HepG2 (cell line): ENCODE measurements around the gene MATN1. TPM values are rescaled to one million over a fixed set of nuclear protein-coding genes. Genes with fewer than 3 reads are reported as not detected.

Experiments
- ATAC-seq: fragments of 200-7000 bp; cut with Tn5 transposase; 3 replicates; pipeline ENCODE4 v1.9.1; 2020; ENCODE audit warnings: mild to moderate bottlenecking, moderate library complexity
- BruUV-seq: library from RNA; stranded (reverse); fragments of 400-500 nt; replicated peaks from 2 replicates; lab custom pipeline; 2021; lab: Mats Ljungman, UMichigan
- CTCF ChIA-PET: fragments of 300-600 bp; formaldehyde crosslinking; extraction: SDS; loops from one replicate; lab custom pipeline; 2021; ENCODE audit warnings: low total read pairs, inconsistent platforms, low intra/inter-chr PET ratio; lab: Yijun Ruan, JAX
- POLR2A ChIA-PET: fragments of 350-600 bp; sonication (Branson Sonifier 250); formaldehyde crosslinking; loops from one replicate; lab custom pipeline; 2020; ENCODE audit warnings: antibody characterized with exemption, inconsistent platforms; lab: Yijun Ruan, JAX
- DNase-seq: peaks from one replicate; pipeline ENCODE4 v3.0.0-alpha.2; 2015; ENCODE audit warnings: low spot score
- FAIRE-seq: peaks from 3 replicates; lab custom pipeline; 2011; peaks lifted over from hg19 to GRCh38; lab: Jason Lieb, UNC
- H2AFZ ChIP-seq: one replicate; pipeline ENCODE4 v1.6.1; 2011; ENCODE audit warnings: low read length, inconsistent platforms
- H3K27ac ChIP-seq: fragments of 300-600 bp; 3 replicates; pipeline ENCODE4 v1.8.0; 2011; ENCODE audit warnings: mixed run types, mild to moderate bottlenecking, mixed read lengths, low read length, inconsistent platforms; ENCODE audit not compliant: insufficient read depth; ENCODE audit errors: extremely low read length
- H3K27me3 ChIP-seq, 2 experiments: fragments of 200-600 bp in 1 of 2; 2 replicates in 1 of 2; 3 replicates in 1 of 2; pipeline versions ENCODE4 v1.6.0 to v1.8.0; 2011; ENCODE audit warnings: low read length in 2 of 2, mild to moderate bottlenecking in 2 of 2, moderate library complexity in 2 of 2, inconsistent platforms in 1 of 2; ENCODE audit not compliant: insufficient read depth in 2 of 2, control insufficient read depth in 1 of 2
- H3K36me3 ChIP-seq, 2 experiments: fragments of 200-600 bp in 1 of 2; replicated peaks in 1 of 2; 2 replicates in 1 of 2; 3 replicates in 1 of 2; pipeline versions ENCODE4 v1.5.1 to v1.8.0; 2011; ENCODE audit warnings: low read length in 2 of 2, inconsistent platforms in 1 of 2; ENCODE audit not compliant: insufficient read depth in 2 of 2, control insufficient read depth in 1 of 2
- H3K4me1 ChIP-seq: 2 replicates; pipeline ENCODE4 v1.5.1; 2012; ENCODE audit warnings: low read length, inconsistent platforms; ENCODE audit not compliant: insufficient read depth
- H3K4me2 ChIP-seq: 2 replicates; pipeline ENCODE4 v1.6.0; 2011; ENCODE audit warnings: low read depth, low read length, inconsistent platforms
- H3K4me3 ChIP-seq, 3 experiments: fragments of 200-600 bp in 1 of 3; sonication (generic), shearing (Covaris generic) in 1 of 3; replicated peaks in 1 of 3; 2 replicates each; pipeline ENCODE4 v1.5.1; 2011 to 2016; ENCODE audit warnings: low read length in 3 of 3, inconsistent platforms in 2 of 3, low read depth in 2 of 3, mild to moderate bottlenecking in 2 of 3, control low read depth in 1 of 3, mixed read lengths in 1 of 3; ENCODE audit not compliant: insufficient read depth in 1 of 3
- H3K79me2 ChIP-seq: one replicate; pipeline ENCODE4 v1.6.1; 2011; ENCODE audit warnings: low read length, inconsistent platforms; ENCODE audit not compliant: insufficient read depth
- H3K9ac ChIP-seq: 2 replicates; pipeline ENCODE4 v1.6.0; 2011; ENCODE audit warnings: mild to moderate bottlenecking, low read depth, low read length, inconsistent platforms; ENCODE audit not compliant: insufficient read depth
- H3K9me3 ChIP-seq: 2 replicates; pipeline ENCODE4 v1.5.1; 2012; ENCODE audit warnings: mild to moderate bottlenecking, low read length
- H4K20me1 ChIP-seq: 2 replicates; pipeline ENCODE4 v1.6.0; 2011; ENCODE audit warnings: inconsistent platforms, mild to moderate bottlenecking, low read length, moderate library complexity; ENCODE audit not compliant: insufficient read depth
- ADNP ChIP-seq: sonication (generic); formaldehyde crosslinking; IDR thresholded peaks from 2 replicates; pipeline ENCODE4 v1.4.0; 2020; ENCODE audit warnings: missing genetic modification reagents
- FIP1L1 ChIP-seq: fragments of 200-400 bp; formaldehyde crosslinking; IDR thresholded peaks from 2 replicates; pipeline ENCODE4 v1.6.1; 2018; ENCODE audit warnings: low read depth, mild to moderate bottlenecking, low read length, moderate library complexity, borderline replicate concordance; ENCODE audit not compliant: insufficient read depth
- GLI4 ChIP-seq: sonication (generic); formaldehyde crosslinking; IDR thresholded peaks from 2 replicates; pipeline ENCODE4 v1.5.1; 2020; ENCODE audit warnings: missing genetic modification reagents, mild to moderate bottlenecking, moderate library complexity, borderline replicate concordance
- KLF6 ChIP-seq: IDR thresholded peaks from 2 replicates; pipeline ENCODE4 v1.8.0; 2016; ENCODE audit warnings: missing biosample characterization, missing genetic modification reagents
- KMT2B ChIP-seq: IDR thresholded peaks from 2 replicates; pipeline ENCODE4 v1.6.1; 2016; ENCODE audit warnings: missing genetic modification reagents, missing compliant biosample characterization
- MIXL1 ChIP-seq: IDR thresholded peaks from 2 replicates; pipeline ENCODE4 v1.6.1; 2016
- NCOA1 ChIP-seq: sonication (generic); formaldehyde crosslinking; IDR thresholded peaks from 2 replicates; pipeline ENCODE4 v1.9.0; 2021; ENCODE audit warnings: missing genetic modification reagents
- RBAK ChIP-seq: sonication (generic); formaldehyde crosslinking; IDR thresholded peaks from 2 replicates; pipeline ENCODE4 v1.5.1; 2020; ENCODE audit warnings: mild to moderate bottlenecking, missing genetic modification reagents
- ZNF263 ChIP-seq: sonication (generic); formaldehyde crosslinking; IDR thresholded peaks from 2 replicates; pipeline ENCODE4 v1.4.0; 2020; ENCODE audit warnings: missing genetic modification reagents
- ZNF350 ChIP-seq: sonication (generic); formaldehyde crosslinking; IDR thresholded peaks from 2 replicates; pipeline ENCODE4 v1.4.0; 2020; ENCODE audit warnings: mild to moderate bottlenecking, low read depth, missing genetic modification reagents, borderline replicate concordance
- WGBS: methylation state at CpG from one replicate; pipeline ENCODE4 v1.1.6; 2017; ENCODE audit warnings: low lambda C conversion rate; 5-methylcytosine and 5-hydroxymethylcytosine counted together
- in situ Hi-C: cut with HindIII; loops from 2 replicates; pipeline ENCODE4 v1.10.0; 2017; ENCODE audit warnings: low pct_unique_long_range_greater_than_20kb; ENCODE audit not compliant: extremely low pct_ligation_motif_present
- intact Hi-C: fragments of 100-400 bp; cut with micrococcal nuclease; formaldehyde crosslinking; loops from one replicate; pipeline ENCODE4 v1.10.0; 2022; ENCODE audit not compliant: unreplicated experiment
- polyA plus RNA-seq, 8 experiments: library from polyadenylated mRNA; depleted of rRNA in 3 of 8; stranded (reverse) in 7 of 8; unstranded in 1 of 8; fragments of >200 nt; fragmentation: Illumina TruSeq in 4 of 8; extraction: Trizol in 4 of 8; gene quantifications; 2 replicates each; pipeline versions ENCODE4 v1.2.1 to v1.2.3, GENCODE V29; 2011 to 2016; ENCODE audit warnings: low read depth in 4 of 8, missing spikeins in 1 of 8, mixed read lengths in 1 of 8; ENCODE audit not compliant: insufficient read depth in 1 of 8
- total RNA-seq, 5 experiments: library from RNA; depleted of rRNA; stranded (reverse); fragments of >200 nt; fragmentation: Illumina TruSeq; extraction: Trizol; gene quantifications; 2 replicates each; pipeline ENCODE4 v1.2.3, GENCODE V29; 2016; ENCODE audit warnings: low read depth in 1 of 5
- TF ChIP-seq, protein P1 (sequence below): sonication (generic); formaldehyde crosslinking; IDR thresholded peaks from 2 replicates; pipeline ENCODE4 v1.4.0; 2020; ENCODE audit warnings: missing genetic modification reagents
- TF ChIP-seq, protein P2 (sequence below), 2 experiments: sonication (generic) in 1 of 2; formaldehyde crosslinking in 1 of 2; IDR thresholded peaks; 2 replicates each; pipeline versions ENCODE4 v1.4.0 to v1.6.1; 2018 to 2020; ENCODE audit warnings: missing genetic modification reagents in 2 of 2, borderline replicate concordance in 1 of 2, low read depth in 1 of 2, mild to moderate bottlenecking in 1 of 2, missing biosample characterization in 1 of 2

Gene MATN1
- total and polyA plus RNA-seq, 2 of the 13 experiments (the other 11 are each of a cell fraction or from before 2014, with no cell fraction given) = 0.04 to 0.05 TPM

DNA sequence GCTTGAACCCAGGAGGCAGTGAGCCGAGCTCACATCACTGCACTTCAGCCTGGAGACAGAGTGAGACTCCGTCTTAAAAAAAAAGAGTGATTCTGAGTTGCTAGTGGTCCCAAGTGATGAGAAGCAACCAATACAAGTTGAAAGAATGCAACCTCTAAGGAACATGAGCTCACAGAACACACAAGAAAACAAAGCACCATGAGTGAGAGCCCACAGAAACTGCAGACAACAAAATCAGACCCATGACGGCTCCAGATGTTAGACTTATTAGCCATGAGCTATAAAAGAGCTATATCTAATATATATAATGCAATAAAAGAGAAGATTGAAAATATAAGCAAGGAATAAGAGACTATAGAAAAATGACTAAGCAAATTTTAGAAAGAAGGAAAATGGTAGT lies 50.0 kb downstream of the MATN1 start:
- FAIRE-seq = no peak
- TF ChIP-seq, protein P1, sequence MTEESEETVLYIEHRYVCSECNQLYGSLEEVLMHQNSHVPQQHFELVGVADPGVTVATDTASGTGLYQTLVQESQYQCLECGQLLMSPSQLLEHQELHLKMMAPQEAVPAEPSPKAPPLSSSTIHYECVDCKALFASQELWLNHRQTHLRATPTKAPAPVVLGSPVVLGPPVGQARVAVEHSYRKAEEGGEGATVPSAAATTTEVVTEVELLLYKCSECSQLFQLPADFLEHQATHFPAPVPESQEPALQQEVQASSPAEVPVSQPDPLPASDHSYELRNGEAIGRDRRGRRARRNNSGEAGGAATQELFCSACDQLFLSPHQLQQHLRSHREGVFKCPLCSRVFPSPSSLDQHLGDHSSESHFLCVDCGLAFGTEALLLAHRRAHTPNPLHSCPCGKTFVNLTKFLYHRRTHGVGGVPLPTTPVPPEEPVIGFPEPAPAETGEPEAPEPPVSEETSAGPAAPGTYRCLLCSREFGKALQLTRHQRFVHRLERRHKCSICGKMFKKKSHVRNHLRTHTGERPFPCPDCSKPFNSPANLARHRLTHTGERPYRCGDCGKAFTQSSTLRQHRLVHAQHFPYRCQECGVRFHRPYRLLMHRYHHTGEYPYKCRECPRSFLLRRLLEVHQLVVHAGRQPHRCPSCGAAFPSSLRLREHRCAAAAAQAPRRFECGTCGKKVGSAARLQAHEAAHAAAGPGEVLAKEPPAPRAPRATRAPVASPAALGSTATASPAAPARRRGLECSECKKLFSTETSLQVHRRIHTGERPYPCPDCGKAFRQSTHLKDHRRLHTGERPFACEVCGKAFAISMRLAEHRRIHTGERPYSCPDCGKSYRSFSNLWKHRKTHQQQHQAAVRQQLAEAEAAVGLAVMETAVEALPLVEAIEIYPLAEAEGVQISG (CRISPR knock-in tag) = no peak
- no peak for TF ChIP-seq RBAK (CRISPR knock-in tag)
- no peak for TF ChIP-seq KLF6
- TF ChIP-seq, protein P2, sequence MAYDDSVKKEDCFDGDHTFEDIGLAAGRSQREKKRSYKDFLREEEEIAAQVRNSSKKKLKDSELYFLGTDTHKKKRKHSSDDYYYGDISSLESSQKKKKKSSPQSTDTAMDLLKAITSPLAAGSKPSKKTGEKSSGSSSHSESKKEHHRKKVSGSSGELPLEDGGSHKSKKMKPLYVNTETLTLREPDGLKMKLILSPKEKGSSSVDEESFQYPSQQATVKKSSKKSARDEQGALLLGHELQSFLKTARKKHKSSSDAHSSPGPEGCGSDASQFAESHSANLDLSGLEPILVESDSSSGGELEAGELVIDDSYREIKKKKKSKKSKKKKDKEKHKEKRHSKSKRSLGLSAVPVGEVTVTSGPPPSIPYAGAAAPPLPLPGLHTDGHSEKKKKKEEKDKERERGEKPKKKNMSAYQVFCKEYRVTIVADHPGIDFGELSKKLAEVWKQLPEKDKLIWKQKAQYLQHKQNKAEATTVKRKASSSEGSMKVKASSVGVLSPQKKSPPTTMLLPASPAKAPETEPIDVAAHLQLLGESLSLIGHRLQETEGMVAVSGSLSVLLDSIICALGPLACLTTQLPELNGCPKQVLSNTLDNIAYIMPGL (CRISPR knock-in tag; IDR thresholded peaks at IDR 0.05; ENCODE audit: borderline replicate concordance in 1 of 2, low read depth in 1 of 2) = no peak
- TF ChIP-seq KMT2B = no peak
- no peak for TF ChIP-seq GLI4
- no peak for TF ChIP-seq ADNP (CRISPR knock-in tag)
- TF ChIP-seq ZNF350 (CRISPR knock-in tag) = no peak
- no peak for TF ChIP-seq MIXL1 (CRISPR knock-in tag)
- TF ChIP-seq FIP1L1 = no peak
- TF ChIP-seq NCOA1 (CRISPR knock-in tag) = no peak
- no peak for TF ChIP-seq ZNF263
- H3K4me3 ChIP-seq = no peak overlapping the region
- no peak overlapping the region for H3K9ac ChIP-seq
- no peaks in the 10 kb centered on the region for H3K9me3 ChIP-seq
- H3K27me3 ChIP-seq = peaks cover 0 to 9% of the 10 kb centered on the region in 2 experiments; a peak in 4 of 5 replicates
- POLR2A ChIA-PET = no interaction called here
- CTCF ChIA-PET = no interaction called here
- no peak for ATAC-seq
- no peak overlapping the region for H2AFZ ChIP-seq
- H3K27ac ChIP-seq = no peak overlapping the region
- in situ Hi-C loops = no loop called here
- no peak for DNase-seq
- no peaks in the 10 kb centered on the region for H3K4me1 ChIP-seq
- H3K36me3 ChIP-seq = no peaks in the 10 kb centered on the region
- no peaks in the 10 kb centered on the region for H3K79me2 ChIP-seq
- no peaks in the 10 kb centered on the region for H4K20me1 ChIP-seq
- 33% methylated on average over 3 of the region's 3 CpGs for WGBS
- intact Hi-C loops = no loop called here
- no TSS peak for BruUV-seq
- H3K4me2 ChIP-seq = no peak overlapping the region
